NCI-H2196 treated with DMSO at 0.1 percent for 48 hours (cell line): ENCODE results near the gene SEPTIN14.
"Not testable (repeated sequence)": the region's sequence is repeated elsewhere in the genome, so short reads cannot be mapped to it uniquely, and the experiment has no call there.

Source experiments
- DNase-seq: peaks from one replicate; lab custom pipeline; 2025; ENCODE audit not compliant: unreplicated experiment; lab: John Stamatoyannopoulos, UW

The SEPTIN14 gene

DNA sequence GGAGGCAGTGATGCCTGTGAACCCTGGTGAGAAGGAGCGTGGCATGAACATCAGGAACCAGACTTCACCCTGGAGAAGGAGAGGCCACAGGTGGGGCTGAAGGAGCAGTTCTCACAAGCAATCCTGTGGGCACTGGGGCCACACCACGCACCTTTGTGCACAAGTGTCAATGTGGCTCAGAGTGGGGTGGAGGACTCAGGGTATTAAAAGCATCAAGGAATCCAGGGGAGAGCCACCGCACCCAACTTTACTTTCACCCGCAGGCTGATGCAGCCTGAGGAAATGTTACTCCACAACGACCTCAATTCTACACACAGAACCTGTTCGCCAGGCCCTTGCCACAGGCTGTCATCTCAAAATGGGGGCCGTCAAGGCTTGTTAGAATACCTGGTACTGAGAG, 77.1 kb downstream of the SEPTIN14 start:
- not testable (repeated sequence) for DNase-seq

DNA sequence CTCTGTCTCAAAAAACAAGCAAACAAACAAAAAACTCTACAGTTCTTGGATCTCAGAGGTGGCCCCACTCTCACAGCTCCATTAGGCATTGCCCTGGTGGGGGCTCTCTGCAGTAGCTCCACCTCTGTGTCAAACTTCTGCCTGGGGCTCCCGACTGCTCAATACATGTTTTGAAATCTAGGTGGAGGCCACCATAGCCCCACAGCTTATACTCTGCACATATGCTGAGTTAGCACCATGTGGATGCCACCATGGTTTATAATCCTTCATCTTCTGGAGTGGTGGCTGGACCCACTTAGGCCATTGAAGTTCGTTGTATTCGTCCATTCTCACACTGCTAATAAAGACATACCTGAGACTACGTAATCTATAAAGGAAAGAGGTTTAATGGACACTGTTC, 78.4 kb downstream of the SEPTIN14 start:
- DNase-seq: no peak

DNA sequence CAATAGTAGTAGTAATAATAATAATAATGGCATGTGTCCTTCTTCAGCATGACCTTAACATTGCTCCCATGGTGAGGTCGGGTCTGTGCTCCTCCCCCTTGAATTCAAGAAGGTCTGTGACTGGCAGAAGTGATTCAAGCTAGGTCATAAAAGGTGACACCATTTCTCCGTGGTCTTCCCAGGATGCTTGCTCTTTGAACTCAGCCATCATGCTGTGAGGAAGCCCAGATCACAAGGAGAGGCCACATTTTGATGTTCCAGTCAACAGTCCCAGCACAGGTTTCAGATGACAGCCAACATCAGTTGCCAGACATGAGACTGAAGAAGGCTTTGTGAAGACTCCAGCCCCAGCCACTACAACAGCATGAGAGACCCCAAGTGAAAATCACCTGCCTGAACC, 83.9 kb downstream of the SEPTIN14 start:
- DNase-seq: no peak

DNA sequence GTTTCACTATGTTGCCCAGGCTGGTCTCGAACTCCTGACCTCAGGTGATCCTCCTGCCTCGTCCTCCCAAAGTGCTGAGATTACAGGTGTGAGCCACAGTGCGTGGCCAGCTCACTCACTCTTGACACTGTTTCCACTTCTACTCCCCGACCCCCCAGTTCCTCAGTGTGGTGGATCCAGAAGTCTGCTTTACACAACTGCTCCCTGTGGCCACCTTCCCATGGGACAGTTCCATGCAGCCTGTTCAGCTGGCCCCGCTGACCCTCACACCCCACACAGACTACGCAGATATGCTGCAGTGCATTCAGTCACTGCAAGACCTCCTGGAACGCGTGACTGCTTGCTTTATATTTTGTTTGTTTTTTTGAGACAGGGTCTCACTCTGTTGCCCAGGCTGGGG, 86.4 kb downstream of the SEPTIN14 start:
- no peak for DNase-seq

DNA sequence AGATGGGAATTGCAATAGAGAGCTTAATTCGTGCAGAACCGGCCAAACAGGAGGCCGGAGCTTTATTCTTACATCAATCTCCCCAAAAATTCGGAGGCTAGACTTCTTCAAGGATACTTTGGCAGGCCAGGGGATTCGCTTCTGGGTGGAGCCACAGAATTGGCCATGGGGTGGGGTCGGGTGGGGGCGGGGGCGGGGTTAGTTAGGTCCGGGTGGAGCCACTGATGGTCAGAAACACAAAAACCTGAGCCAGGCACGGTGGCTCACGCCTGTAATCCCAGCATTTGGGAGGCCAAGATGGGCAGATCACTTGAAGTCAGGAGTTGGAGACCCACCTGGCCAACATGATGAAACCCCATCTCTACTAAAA, 87.5 kb downstream of the SEPTIN14 start:
- DNase-seq: no peak

DNA sequence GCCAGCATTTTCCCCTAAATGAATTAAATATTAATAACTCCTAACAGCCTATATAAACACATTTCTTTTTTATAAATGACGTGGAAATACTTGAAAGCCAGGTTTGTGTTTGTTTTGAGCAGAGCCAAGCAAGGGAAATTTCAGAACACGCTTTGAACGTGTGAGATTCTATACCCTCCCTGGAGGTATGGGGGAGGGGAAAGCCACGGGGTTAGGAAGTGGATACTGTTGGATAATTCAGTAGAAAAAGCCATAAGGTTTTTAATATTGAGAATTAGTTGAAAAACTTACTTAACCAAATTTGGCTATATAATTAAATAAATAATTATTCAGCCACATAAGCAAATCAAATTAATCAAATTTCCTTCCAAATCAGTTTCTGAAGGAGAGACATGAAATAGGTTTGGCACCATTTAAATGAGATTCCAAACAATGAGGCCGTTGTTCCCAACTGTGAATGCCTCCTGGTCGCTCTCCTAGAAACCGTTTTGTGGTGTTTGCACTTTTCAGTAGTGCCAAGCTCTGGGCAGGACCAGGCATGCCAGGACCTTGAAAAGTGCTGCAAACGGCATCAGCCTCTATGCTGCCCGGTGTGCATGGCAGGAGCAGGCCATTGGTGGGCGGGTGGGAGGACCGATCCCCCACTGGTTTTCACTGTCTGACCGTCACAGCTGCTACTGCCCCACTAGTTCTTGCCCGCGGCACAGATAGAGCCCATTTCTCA, 88.1 kb downstream of the SEPTIN14 start:
- peak; percentile 86 for DNase-seq

DNA sequence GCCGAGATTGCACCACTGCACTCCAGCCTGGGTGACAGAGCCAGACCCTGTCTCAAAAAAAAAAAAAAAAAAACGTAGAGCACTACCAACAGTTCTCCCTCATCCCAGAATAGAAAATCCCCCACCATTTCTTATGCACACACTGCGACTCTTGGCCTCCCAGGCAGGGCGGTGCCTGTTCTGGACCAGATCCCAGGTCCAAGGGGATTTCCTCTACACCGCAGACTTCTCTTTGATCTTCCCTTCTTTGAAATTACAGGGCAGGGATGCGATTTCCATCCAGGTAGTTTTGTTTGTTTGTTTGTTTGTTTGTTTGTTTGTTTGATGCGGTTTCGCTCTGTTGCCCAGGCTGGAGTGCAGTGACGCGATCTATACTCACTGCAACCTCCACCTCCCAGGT, 91.8 kb downstream of the SEPTIN14 start:
- DNase-seq: peak; percentile 9

DNA sequence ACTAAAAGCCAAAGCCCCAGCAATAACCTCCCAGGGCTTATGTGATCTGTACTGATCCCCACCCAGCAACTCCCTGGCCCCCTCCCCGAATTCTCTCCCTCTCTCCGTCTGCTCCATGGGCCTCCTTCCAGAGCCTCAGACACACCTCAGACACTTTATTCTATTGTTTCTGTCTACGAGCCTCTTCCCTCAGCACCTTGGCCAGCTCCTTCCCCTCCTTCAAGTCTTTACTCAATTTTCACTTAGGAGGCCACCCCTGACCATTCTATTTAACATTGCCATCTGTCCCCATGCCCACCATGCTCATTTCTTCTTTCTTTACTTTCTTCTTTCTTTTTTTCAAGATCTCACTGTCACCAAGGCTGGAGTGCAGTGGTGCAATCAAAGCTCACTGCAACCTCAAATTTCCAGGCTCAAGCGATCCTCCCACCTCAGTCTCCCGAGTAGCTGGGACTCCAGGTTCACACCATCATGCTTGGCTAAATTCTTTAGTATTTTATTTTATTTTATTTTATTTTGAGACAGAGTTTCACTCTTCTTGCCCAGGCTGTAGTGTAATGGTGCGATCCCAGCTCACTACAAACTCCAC, 109.2 kb downstream of the SEPTIN14 start:
- DNase-seq: not testable (repeated sequence)

DNA sequence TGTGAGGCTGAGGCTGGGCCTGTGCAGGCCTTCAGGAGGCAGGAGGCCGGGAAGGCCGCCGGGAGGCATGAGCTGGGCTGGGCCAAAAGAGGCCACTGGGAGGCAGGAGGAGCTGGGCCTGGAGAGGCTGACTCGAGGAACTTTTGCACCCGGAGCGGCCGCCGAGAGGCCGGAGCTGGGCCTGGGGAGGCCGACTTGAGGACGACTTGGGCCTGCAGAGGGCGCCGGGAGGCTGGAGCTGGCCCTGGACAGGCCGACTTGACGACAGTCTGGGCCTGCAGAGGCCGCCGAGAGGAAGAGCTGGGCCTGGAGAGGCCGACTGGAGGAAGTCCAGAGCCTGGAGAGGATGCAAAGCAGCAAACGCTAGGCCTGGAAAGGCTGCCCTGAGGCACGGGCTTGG, 117.8 kb downstream of the SEPTIN14 start:
- not testable (repeated sequence) for DNase-seq
